Fibroblast of upper back skin (primary cell): ENCODE measurements around the gene STKLD1.
"Not testable (repeated sequence)": the region's sequence is repeated elsewhere in the genome, so short reads cannot be mapped to it uniquely, and the experiment has no call there.

ENCODE experiments used
- DNase-seq: peaks from one replicate; pipeline ENCODE4 v3.0.0-alpha.2; 2013

The STKLD1 gene

GRCh38 chr9:133375724-133376654, at the start of gene STKLD1, which contains the start of gene SURF4:
Gene STKLD1 (plus strand): TSS chr9:133376366. CDS start chr9:133376474, 108 bp downstream.
Gene SURF4 (minus strand): TSS chr9:133376060. CDS start chr9:133375969, 91 bp downstream.
- peak; percentile 96 for DNase-seq

- DNase-seq: not testable (repeated sequence)
Observed at GRCh38 chr9:133327021-133327420, 49.1 kb upstream of the STKLD1 start.

- DNase-seq: no peak
Observed at GRCh38 chr9:133327834-133328484, 48.2 kb upstream of the STKLD1 start.

- DNase-seq: not testable (repeated sequence)
Observed at GRCh38 chr9:133329306-133330156, 46.6 kb upstream of the STKLD1 start.

- DNase-seq: no peak
Observed at GRCh38 chr9:133331221-133331620, 44.9 kb upstream of the STKLD1 start.

GRCh38 chr9:133331641-133332380, 44.4 kb upstream of the STKLD1 start:
- DNase-seq: no peak

GRCh38 chr9:133332381-133332730, 43.8 kb upstream of the STKLD1 start:
- no peak for DNase-seq

GRCh38 chr9:133333011-133333410, 43.2 kb upstream of the STKLD1 start:
- no peak for DNase-seq

GRCh38 chr9:133333566-133333965, 42.6 kb upstream of the STKLD1 start:
- no peak for DNase-seq

- no peak for DNase-seq
Observed at GRCh38 chr9:133334161-133334560, 42.0 kb upstream of the STKLD1 start.

- not testable (repeated sequence) for DNase-seq
Observed at GRCh38 chr9:133334888-133335287, 41.3 kb upstream of the STKLD1 start.

- peak; percentile 87 for DNase-seq
Observed at GRCh38 chr9:133335924-133336811, 40.0 kb upstream of the STKLD1 start, which contains the start of gene SURF6. Gene SURF6 (minus strand): TSS chr9:133336188. CDS start chr9:133336132, 56 bp downstream.

- DNase-seq: no peak
Observed at GRCh38 chr9:133339641-133340040, 36.5 kb upstream of the STKLD1 start.

GRCh38 chr9:133340256-133340655, 35.9 kb upstream of the STKLD1 start:
- DNase-seq: no peak

- DNase-seq: no peak
Observed at GRCh38 chr9:133340916-133341315, 35.2 kb upstream of the STKLD1 start.

GRCh38 chr9:133341369-133342068, 34.6 kb upstream of the STKLD1 start:
- no peak for DNase-seq

- no peak for DNase-seq
Observed at GRCh38 chr9:133342069-133342406, 34.1 kb upstream of the STKLD1 start.

GRCh38 chr9:133342570-133342969, 33.6 kb upstream of the STKLD1 start:
- DNase-seq: no peak

GRCh38 chr9:133344071-133344470, 32.1 kb upstream of the STKLD1 start:
- DNase-seq: no peak

GRCh38 chr9:133344979-133345378, 31.2 kb upstream of the STKLD1 start:
- DNase-seq: no peak

GRCh38 chr9:133345596-133345995, 30.6 kb upstream of the STKLD1 start:
- DNase-seq: no peak
